HS-27A (cell line): ENCODE measurements around the gene NXNL1.

Experiments used
- DNase-seq: peaks from one replicate; pipeline ENCODE4 v3.0.0-alpha.2; 2012; ENCODE audit warnings: low read depth, missing footprints

NXNL1 gene

GRCh38 chr19:17455308-17456123 lies 5.2 kb downstream of the NXNL1 start:
- DNase-seq = no peak

- DNase-seq = no peak
Observed at GRCh38 chr19:17454576-17455071, 6.1 kb downstream of the NXNL1 start.

GRCh38 chr19:17451820-17452219 lies 8.9 kb downstream of the NXNL1 start:
- DNase-seq = no peak

GRCh38 chr19:17450264-17451075 lies 10.3 kb downstream of the NXNL1 start:
- DNase-seq = no peak

GRCh38 chr19:17448131-17448967 lies 12.4 kb downstream of the NXNL1 start, which contains the start of gene TMEM221:
TMEM221 (minus strand) TSS chr19:17448668; CDS start chr19:17448462, 206 bp downstream.
- no peak for DNase-seq

GRCh38 chr19:17447704-17448130 lies 13.0 kb downstream of the NXNL1 start:
- no peak for DNase-seq

- no peak for DNase-seq
Observed at GRCh38 chr19:17445526-17446165, 15.1 kb downstream of the NXNL1 start.

GRCh38 chr19:17441241-17442021 lies 19.3 kb downstream of the NXNL1 start:
- no peak for DNase-seq

GRCh38 chr19:17436874-17437267 lies 23.9 kb downstream of the NXNL1 start:
- DNase-seq = no peak

- DNase-seq = no peak
Observed at GRCh38 chr19:17436094-17436873, 24.4 kb downstream of the NXNL1 start.

- no peak for DNase-seq
Observed at GRCh38 chr19:17435218-17435617, 25.5 kb downstream of the NXNL1 start.

GRCh38 chr19:17431417-17431816 lies 29.3 kb downstream of the NXNL1 start:
- DNase-seq = no peak

GRCh38 chr19:17429641-17430113 lies 31.0 kb downstream of the NXNL1 start:
- no peak for DNase-seq

GRCh38 chr19:17424743-17425365 lies 35.9 kb downstream of the NXNL1 start:
- no peak for DNase-seq

- no peak for DNase-seq
Observed at GRCh38 chr19:17423429-17424208, 37.1 kb downstream of the NXNL1 start.

- no peak for DNase-seq
Observed at GRCh38 chr19:17421942-17422341, 38.8 kb downstream of the NXNL1 start.

- DNase-seq = no peak
Observed at GRCh38 chr19:17420475-17420924, 40.2 kb downstream of the NXNL1 start.
